Thyroid gland (tissue), 4 donors: Measurements from ENCODE around the gene IL17C.

Experiments
- POLR2A ChIP-seq, 2 donors: fragments of 450-650 bp; IDR thresholded peaks; one replicate each; pipeline ENCODE4 v1.6.1; 2017; ENCODE audit warnings: antibody characterized with exemption in 2 of 2, mild to moderate bottlenecking in 2 of 2, moderate library complexity in 1 of 2
- TF ChIP-seq, protein P1 (sequence below), 6 experiments: fragments of 200-600 bp in 3 of 6; fragments of 450-650 bp in 3 of 6; sonication (generic) in 3 of 6; IDR thresholded peaks; one replicate each; pipeline ENCODE4 v1.5.1; 2016 to 2019; ENCODE audit warnings: antibody characterized with exemption in 6 of 6, mild to moderate bottlenecking in 2 of 6, inconsistent platforms in 1 of 6, moderate library complexity in 1 of 6

DNA sequence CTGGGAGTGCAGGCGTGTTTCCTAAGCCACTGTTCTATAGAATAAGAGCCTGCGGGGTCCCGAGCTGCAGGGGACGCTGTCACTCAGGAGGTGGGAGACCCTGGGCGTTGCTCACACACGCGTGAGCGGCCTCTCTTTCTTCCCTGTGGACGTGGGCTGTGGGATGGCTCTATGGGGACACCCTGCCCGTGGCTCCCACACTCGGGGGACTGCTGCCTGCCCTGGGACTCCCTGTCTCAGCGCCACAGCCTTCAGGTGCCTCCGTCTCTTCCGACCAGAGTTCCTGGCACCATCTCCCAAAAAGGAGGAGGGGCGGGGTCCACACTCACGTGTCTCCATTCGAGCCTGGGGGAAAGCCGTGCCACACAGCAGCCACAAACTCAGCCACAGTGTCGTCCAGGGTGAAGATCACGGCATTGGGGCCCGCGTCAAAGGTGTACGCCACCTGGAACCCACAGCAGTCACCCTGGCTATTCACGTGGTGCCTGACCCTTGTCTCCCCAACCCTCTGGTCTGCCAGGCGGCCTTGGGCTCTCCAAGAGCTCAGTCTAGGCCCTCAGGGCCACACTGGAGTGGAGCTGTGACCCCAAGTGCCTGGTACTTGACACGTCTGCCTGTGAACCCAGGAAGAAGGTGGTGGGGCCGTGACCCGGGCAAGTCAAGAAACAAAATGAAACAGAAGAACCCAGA is 16.1 kb downstream of the IL17C start:
- TF ChIP-seq, protein P1, sequence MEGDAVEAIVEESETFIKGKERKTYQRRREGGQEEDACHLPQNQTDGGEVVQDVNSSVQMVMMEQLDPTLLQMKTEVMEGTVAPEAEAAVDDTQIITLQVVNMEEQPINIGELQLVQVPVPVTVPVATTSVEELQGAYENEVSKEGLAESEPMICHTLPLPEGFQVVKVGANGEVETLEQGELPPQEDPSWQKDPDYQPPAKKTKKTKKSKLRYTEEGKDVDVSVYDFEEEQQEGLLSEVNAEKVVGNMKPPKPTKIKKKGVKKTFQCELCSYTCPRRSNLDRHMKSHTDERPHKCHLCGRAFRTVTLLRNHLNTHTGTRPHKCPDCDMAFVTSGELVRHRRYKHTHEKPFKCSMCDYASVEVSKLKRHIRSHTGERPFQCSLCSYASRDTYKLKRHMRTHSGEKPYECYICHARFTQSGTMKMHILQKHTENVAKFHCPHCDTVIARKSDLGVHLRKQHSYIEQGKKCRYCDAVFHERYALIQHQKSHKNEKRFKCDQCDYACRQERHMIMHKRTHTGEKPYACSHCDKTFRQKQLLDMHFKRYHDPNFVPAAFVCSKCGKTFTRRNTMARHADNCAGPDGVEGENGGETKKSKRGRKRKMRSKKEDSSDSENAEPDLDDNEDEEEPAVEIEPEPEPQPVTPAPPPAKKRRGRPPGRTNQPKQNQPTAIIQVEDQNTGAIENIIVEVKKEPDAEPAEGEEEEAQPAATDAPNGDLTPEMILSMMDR (IDR thresholded peaks at IDR 0.05), result no peak
- no peak for TF ChIP-seq POLR2A (IDR thresholded peaks at IDR 0.05)
